Ishikawa (cell line): Measurements from ENCODE around the gene GCC2.

Source experiments
- CEBPB ChIP-seq: IDR thresholded peaks from 2 replicates; pipeline ENCODE4 v1.6.1; 2012
- CREB1 ChIP-seq: IDR thresholded peaks from 2 replicates; pipeline ENCODE4 v1.6.1; 2012; ENCODE audit warnings: low read depth
- EP300 ChIP-seq: IDR thresholded peaks from 2 replicates; pipeline ENCODE4 v1.6.1; 2012; ENCODE audit warnings: borderline replicate concordance
- MAX ChIP-seq: IDR thresholded peaks from 2 replicates; pipeline ENCODE4 v1.6.1; 2012
- REST ChIP-seq: IDR thresholded peaks from 2 replicates; pipeline ENCODE4 v1.6.1; 2012; ENCODE audit warnings: low read depth, mild to moderate bottlenecking

DNA sequence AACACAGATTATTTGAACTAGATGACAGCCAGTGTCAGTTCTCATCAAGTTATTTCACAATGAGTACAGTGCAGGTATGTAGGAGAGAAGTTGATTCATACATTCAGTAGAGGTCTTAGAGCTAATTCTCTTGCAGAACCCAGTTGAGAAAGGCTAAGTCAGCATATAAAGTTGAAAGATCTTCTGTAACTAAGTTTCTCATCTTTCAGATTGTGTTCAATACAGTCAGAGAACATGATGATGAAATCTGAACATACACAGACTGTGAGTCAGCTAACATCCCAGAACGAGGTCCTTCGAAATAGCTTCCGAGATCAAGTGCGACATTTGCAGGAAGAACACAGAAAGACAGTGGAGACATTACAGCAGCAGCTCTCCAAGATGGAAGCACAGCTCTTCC lies 43.4 kb downstream of the GCC2 start:
- no peak for TF ChIP-seq REST
- no peak for TF ChIP-seq CEBPB
- TF ChIP-seq CREB1, result no peak
- no peak for TF ChIP-seq EP300
- TF ChIP-seq MAX, result no peak
